Activated T-helper 17 cell treated with anti-CD3 and anti-CD28 coated beads, Interleukin-2, amount 50 U/mL, for 72 hours (primary cell): Measurements from ENCODE around the gene INTS4. TPM values are rescaled to one million over a fixed set of nuclear protein-coding genes. Genes with fewer than 3 reads are reported as not detected.
"Not testable (repeated sequence)": the region's sequence is repeated elsewhere in the genome, so short reads cannot be mapped to it uniquely, and the experiment has no call there.

ENCODE experiments used
- ATAC-seq: fragments of 150-1000 bp; cut with Tn5 transposase; replicated peaks from 2 replicates; pipeline ENCODE4 v1.10.0; 2021; ENCODE audit warnings: mild to moderate bottlenecking, moderate library complexity
- H3K27ac Mint-ChIP-seq: one replicate; pipeline ENCODE4 v1.8.0; 2022; ENCODE audit warnings: mixed read lengths
- H3K27me3 Mint-ChIP-seq: one replicate; pipeline ENCODE4 v1.8.0; 2022; ENCODE audit warnings: mixed read lengths
- H3K36me3 Mint-ChIP-seq: one replicate; pipeline ENCODE4 v1.8.0; 2022; ENCODE audit warnings: low read depth, mild to moderate bottlenecking, mixed read lengths
- H3K4me1 Mint-ChIP-seq: one replicate; pipeline ENCODE4 v1.8.0; 2022; ENCODE audit warnings: mixed read lengths
- H3K4me3 Mint-ChIP-seq: one replicate; pipeline ENCODE4 v1.8.0; 2022; ENCODE audit warnings: mild to moderate bottlenecking, mixed read lengths
- H3K9me3 Mint-ChIP-seq: one replicate; pipeline ENCODE4 v1.8.0; 2022; ENCODE audit warnings: mixed read lengths
- total RNA-seq, 2 donors: library from RNA; stranded (reverse); gene quantifications; one replicate each; pipeline ENCODE4 v1.2.3, GENCODE V29; 2022

INTS4 gene
- total RNA-seq, 2 donors from 2014 or later: 63.5 to 73.5 TPM

DNA sequence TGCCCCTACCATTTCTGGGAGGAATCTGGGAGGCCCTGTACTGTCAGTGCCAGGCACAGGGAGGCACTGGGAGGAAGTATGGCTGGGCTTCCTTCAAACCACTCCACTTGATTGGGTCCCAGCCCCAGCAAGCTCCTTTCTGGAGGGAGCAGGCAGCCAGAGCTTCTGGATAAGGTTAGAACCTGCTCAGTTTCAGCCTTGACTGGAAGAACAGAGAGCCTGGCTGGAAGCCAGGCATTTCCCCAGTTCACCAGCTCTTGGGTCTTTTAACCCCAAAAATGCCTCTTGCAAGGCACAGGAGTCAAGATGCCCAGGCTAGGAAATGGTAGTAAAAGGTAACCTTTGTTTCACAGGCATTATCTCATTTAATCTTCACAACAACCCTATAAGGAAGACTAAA, 37.6 kb upstream of the INTS4 start:
- Mint-ChIP-seq H3K4me3 (no peak overlapping the region), H3K27me3 (no peaks in the 10 kb centered on the region), H3K4me1 (no peaks in the 10 kb centered on the region), H3K27ac (no peak overlapping the region), H3K36me3 (no peaks in the 10 kb centered on the region), H3K9me3 (no peaks in the 10 kb centered on the region)
- ATAC-seq: no peak

DNA sequence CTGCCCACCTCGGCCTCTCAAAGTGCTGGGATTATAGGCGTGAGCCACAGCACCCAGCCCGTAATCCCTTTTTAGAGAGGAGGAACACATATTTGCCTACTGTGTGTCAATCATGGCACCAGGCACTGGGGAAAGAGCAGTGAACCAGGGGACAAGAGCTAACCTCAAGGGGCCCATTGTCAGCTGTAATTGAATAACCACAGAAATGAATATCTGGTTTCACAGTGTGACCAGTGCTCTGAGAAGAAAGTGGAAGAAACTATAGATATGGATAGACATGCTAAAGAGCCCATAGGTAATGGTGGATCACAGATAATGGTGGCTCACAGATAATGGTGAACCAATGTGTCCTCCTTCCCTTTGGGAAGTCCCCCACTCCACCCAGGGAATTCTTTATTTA, 37.2 kb upstream of the INTS4 start:
- ATAC-seq: no peak
- no peaks in the 10 kb centered on the region for H3K4me1 Mint-ChIP-seq
- no peaks in the 10 kb centered on the region for H3K9me3 Mint-ChIP-seq
- no peaks in the 10 kb centered on the region for H3K27me3 Mint-ChIP-seq
- H3K36me3 Mint-ChIP-seq: no peaks in the 10 kb centered on the region
- H3K27ac Mint-ChIP-seq: no peak overlapping the region
- no peak overlapping the region for H3K4me3 Mint-ChIP-seq

DNA sequence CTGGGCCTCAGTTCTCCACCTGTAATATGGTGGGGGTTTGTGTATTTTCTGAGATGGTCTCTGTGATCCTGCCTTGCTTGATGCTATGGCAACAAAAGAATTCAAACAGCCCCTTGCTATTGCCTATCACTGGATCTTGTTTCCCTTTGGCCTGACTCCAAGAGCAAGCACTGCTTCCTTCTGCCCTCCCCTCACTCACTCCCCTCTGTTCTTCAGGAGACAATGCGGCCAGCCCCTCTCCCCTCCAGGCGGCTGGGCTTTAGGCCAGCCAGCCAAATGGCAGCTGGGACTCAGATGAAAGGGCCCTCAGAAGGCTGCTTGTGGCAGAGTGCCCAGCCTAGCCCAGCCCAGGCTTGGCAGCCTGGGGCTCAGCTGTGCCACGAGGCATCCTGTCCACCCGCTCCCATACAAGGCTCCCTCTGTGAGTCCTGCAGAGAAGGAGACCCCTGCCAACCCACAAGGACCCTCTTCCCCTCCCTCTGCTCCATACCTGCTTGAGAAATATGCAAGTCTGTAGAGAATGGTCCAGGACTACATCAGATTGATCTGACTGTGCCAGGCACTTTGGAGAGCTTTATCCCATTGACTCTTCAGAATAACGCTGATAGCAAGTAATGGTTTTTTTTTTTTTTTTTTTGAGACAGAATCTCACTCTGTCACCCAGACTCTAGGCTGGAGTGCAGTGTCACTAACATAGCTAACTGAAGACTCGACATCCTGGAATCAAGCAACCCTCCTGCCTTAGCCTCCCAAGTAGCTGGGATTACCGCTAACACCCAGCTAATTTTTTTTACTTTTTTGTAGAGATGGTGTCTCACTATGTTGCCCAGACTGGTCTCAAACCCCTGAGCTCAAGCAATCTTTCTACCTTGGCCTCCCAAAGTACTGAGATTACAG, 36.2 kb upstream of the INTS4 start:
- no peak overlapping the region for H3K27ac Mint-ChIP-seq
- ATAC-seq: no peak
- H3K4me3 Mint-ChIP-seq: no peak overlapping the region
- no peaks in the 10 kb centered on the region for H3K27me3 Mint-ChIP-seq
- no peaks in the 10 kb centered on the region for H3K4me1 Mint-ChIP-seq
- H3K9me3 Mint-ChIP-seq: no peaks in the 10 kb centered on the region
- no peaks in the 10 kb centered on the region for H3K36me3 Mint-ChIP-seq

GRCh38 chr11:78028423-78028822, 34.0 kb upstream of the INTS4 start:
- H3K27ac Mint-ChIP-seq, H3K36me3 Mint-ChIP-seq, H3K4me3 Mint-ChIP-seq, H3K27me3 Mint-ChIP-seq, ATAC-seq, H3K9me3 Mint-ChIP-seq, H3K4me1 Mint-ChIP-seq: not testable (repeated sequence)

DNA sequence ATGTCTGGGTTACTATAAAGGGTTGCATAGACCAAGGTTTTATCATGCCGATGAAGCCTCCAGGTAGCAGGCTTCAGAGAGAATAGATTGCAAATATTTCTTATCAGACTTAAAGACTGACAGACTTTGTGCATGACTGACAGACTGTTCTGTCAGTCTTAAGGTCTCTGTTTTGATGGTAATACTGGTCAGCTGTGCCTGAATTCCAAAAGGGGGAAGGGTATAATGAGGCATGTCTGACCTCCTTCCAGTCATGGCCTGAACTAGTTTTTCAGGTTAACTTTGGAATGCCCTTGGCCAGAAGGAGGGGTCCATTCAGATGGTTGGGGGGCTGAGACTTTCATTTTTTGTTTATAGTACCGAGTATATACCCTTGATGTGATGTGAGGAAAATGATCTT, 33.3 kb upstream of the INTS4 start:
- no peak overlapping the region for H3K27ac Mint-ChIP-seq
- no peaks in the 10 kb centered on the region for H3K9me3 Mint-ChIP-seq
- no peaks in the 10 kb centered on the region for H3K36me3 Mint-ChIP-seq
- peaks cover 2% of the 10 kb centered on the region for H3K27me3 Mint-ChIP-seq
- no peak for ATAC-seq
- no peak overlapping the region for H3K4me3 Mint-ChIP-seq
- no peaks in the 10 kb centered on the region for H3K4me1 Mint-ChIP-seq

DNA sequence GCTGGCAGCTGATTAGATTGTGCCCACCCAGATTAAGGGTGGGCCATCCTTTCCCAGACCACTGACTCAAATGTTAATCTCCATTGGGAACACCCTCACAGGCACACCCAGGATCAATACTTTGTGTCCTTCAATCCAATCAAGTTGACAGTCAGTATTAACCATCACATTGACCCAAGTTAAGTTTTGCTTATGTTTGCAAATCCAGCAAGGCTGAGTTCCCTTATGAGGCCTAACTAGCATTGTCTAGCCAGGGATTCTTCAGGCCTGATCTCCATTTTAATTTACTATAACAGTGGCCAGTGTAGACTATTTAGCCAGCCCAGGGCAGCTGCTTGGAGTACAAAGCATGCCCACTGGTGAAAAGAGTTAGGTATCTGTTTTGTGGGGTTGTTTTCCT, 30.9 kb upstream of the INTS4 start:
- H3K36me3 Mint-ChIP-seq: no peaks in the 10 kb centered on the region
- no peaks in the 10 kb centered on the region for H3K4me1 Mint-ChIP-seq
- H3K4me3 Mint-ChIP-seq: no peak overlapping the region
- no peak for ATAC-seq
- no peaks in the 10 kb centered on the region for H3K9me3 Mint-ChIP-seq
- H3K27ac Mint-ChIP-seq: no peak overlapping the region
- H3K27me3 Mint-ChIP-seq: peaks cover 14% of the 10 kb centered on the region

GRCh38 chr11:78023426-78023825, 29.0 kb upstream of the INTS4 start:
- ATAC-seq: no peak
- Mint-ChIP-seq H3K4me1 (no peaks in the 10 kb centered on the region), H3K4me3 (no peak overlapping the region), H3K27me3 (peaks cover 14% of the 10 kb centered on the region), H3K27ac (no peak overlapping the region), H3K36me3 (no peaks in the 10 kb centered on the region), H3K9me3 (no peaks in the 10 kb centered on the region)

DNA sequence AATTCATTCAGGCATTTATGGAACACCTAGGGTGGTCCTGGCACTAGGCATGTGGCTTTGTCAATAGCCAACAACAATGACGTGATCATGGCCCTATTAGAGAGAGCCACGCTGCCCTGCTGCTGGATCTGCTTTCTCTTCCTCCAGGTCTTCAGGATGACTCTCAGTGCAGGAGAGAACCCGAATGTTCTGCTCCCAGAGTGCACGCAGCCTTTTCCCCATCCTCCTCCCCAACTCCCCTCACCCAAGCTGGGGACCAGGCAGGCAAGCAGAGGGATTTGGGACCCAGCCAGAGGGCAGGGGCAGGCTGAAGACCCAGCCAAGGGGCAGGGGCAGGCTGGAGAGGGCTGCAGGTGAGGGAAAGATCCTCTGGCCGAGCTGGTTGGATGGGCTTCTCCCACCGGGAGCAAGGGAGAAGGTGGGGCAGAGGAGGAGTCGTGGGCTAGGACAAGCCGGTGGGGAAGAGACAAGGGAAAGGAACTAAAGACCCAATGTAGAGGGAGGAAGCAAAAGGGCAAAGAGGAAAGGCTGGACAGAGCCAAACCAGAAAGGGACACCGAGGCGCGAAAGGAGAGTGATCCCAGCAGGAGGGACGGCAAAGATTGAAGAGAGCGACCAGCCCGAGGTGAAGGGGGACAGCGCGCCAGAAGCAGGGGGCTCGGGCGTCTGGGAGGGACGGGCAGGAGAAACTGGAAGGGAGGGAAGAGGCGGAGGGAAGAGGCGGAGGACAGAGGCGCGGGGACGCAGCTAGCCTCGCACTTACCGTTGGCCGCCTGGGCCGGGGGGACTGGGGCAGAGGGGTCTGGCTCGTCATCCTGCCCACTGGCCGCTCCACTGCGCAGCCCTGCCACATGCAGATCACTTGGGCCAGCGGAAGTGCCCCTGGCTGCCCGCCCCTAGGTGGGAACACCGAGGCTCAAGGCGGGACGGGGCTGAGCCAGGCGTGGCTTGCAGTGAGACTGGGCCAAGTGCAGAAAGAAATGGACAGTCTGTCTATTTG, 28.2 kb upstream of the INTS4 start, which contains the start of gene KCTD14:
Gene KCTD14, minus strand, starts transcription at position 880 of the 1,000 bp plus-strand sequence. Its CDS starts 27 bp downstream, at position 853.
- H3K27ac Mint-ChIP-seq: no peak within 1 kb of the TSS
- no peaks in the 10 kb centered on the region for H3K4me1 Mint-ChIP-seq
- H3K27me3 Mint-ChIP-seq: peaks cover 14% of the 10 kb centered on the region
- no peak within 1 kb of the TSS for H3K4me3 Mint-ChIP-seq
- H3K36me3 Mint-ChIP-seq: no peaks in the 10 kb centered on the region
- no peak for ATAC-seq
- no peaks in the 10 kb centered on the region for H3K9me3 Mint-ChIP-seq

GRCh38 chr11:78021611-78022010, 27.1 kb upstream of the INTS4 start:
- no peak overlapping the region for H3K27ac Mint-ChIP-seq
- no peak overlapping the region for H3K4me3 Mint-ChIP-seq
- no peaks in the 10 kb centered on the region for H3K36me3 Mint-ChIP-seq
- no peaks in the 10 kb centered on the region for H3K4me1 Mint-ChIP-seq
- H3K9me3 Mint-ChIP-seq: no peaks in the 10 kb centered on the region
- peaks cover 14% of the 10 kb centered on the region for H3K27me3 Mint-ChIP-seq
- no peak for ATAC-seq

DNA sequence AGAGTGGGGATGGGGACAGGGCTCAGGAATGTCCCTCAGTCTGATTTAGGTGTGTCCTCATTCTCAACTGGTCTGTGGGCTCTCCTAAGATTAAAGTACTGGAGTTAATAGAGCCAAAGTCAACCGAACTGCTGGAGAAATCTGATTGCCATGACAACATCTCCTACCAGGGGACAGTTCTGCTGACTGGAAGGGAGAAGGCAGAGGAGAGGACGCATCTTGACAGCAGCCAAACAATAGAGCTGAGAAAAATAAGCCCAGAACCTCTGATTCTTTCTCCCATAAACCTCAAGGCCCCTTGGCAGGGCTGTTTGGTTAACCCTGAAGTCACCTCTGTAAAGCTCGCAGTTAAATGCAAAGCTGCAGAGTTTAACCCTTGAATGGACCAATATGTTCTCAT, 25.8 kb upstream of the INTS4 start:
- Mint-ChIP-seq H3K4me1 (no peaks in the 10 kb centered on the region), H3K36me3 (no peaks in the 10 kb centered on the region), H3K9me3 (no peaks in the 10 kb centered on the region), H3K27me3 (peaks cover 14% of the 10 kb centered on the region), H3K27ac (no peak overlapping the region), H3K4me3 (no peak overlapping the region)
- ATAC-seq: no peak

DNA sequence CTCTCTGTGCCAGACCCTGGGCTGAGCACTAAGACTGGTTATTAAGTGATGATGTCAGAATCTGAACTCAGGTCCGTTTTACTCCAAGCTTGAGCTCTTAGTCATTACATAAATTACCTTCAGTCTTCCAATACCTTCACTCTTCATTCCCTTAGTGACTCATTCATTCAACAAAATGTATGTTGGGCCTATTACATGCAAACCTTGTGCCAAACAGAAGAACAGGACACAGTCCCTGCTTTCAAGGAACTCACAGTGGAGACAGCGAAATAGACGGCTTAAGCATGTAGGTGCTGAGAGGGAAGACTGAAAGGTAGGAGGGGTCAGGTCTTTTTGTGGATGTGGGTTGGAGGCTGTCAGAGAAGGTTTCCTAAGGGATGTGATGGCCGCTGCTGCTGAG, 25.3 kb upstream of the INTS4 start:
- peaks cover 14% of the 10 kb centered on the region for H3K27me3 Mint-ChIP-seq
- ATAC-seq: no peak
- H3K4me3 Mint-ChIP-seq: no peak overlapping the region
- no peaks in the 10 kb centered on the region for H3K4me1 Mint-ChIP-seq
- H3K27ac Mint-ChIP-seq: no peak overlapping the region
- no peaks in the 10 kb centered on the region for H3K9me3 Mint-ChIP-seq
- no peaks in the 10 kb centered on the region for H3K36me3 Mint-ChIP-seq

- no peak overlapping the region for H3K27ac Mint-ChIP-seq
- no peaks in the 10 kb centered on the region for H3K9me3 Mint-ChIP-seq
- no peak for ATAC-seq
- H3K36me3 Mint-ChIP-seq: no peaks in the 10 kb centered on the region
- H3K4me1 Mint-ChIP-seq: no peaks in the 10 kb centered on the region
- peaks cover 3% of the 10 kb centered on the region for H3K27me3 Mint-ChIP-seq
- H3K4me3 Mint-ChIP-seq: no peak overlapping the region
Measured at GRCh38 chr11:78015878-78016277, 21.4 kb upstream of the INTS4 start.

- H3K4me1 Mint-ChIP-seq, H3K27ac Mint-ChIP-seq, H3K9me3 Mint-ChIP-seq, H3K27me3 Mint-ChIP-seq, H3K4me3 Mint-ChIP-seq, H3K36me3 Mint-ChIP-seq, ATAC-seq: not testable (repeated sequence)
Measured at GRCh38 chr11:78014937-78015520, 20.6 kb upstream of the INTS4 start.

- Mint-ChIP-seq H3K9me3 (no peaks in the 10 kb centered on the region), H3K27ac (no peak overlapping the region), H3K27me3 (peaks cover 6% of the 10 kb centered on the region), H3K4me1 (no peaks in the 10 kb centered on the region), H3K4me3 (no peak overlapping the region), H3K36me3 (no peaks in the 10 kb centered on the region)
- ATAC-seq: no peak
Measured at GRCh38 chr11:78011301-78011700, 16.8 kb upstream of the INTS4 start.
